H1 (cell line): Measurements from ENCODE around the gene CAPN1. TPM values are rescaled to one million over a fixed set of nuclear protein-coding genes. Genes with fewer than 3 reads are reported as not detected.

Experiments used
- ASH2L ChIP-seq: fragments of 200-600, 300-600 bp; sonication (generic); IDR thresholded peaks from one replicate; pipeline ENCODE4 v1.7.1; 2017; ENCODE audit warnings: low read length
- CBX8 ChIP-seq: fragments of 300-800, 300-1000 bp; sonication (generic); IDR thresholded peaks from 2 replicates; pipeline ENCODE4 v1.7.1; 2016; ENCODE audit warnings: low read depth, low read length, borderline replicate concordance
- RFX5 ChIP-seq: IDR thresholded peaks from 2 replicates; pipeline ENCODE4 v1.6.1; 2011; ENCODE audit warnings: low read depth, low read length, improper control_type of control experiment, borderline replicate concordance
- polyA plus RNA-seq, 7 experiments: library from polyadenylated mRNA; depleted of rRNA in 3 of 7; stranded (reverse) in 5 of 7; unstranded in 2 of 7; fragments of >200 nt in 5 of 7; fragments of 200-250 nt in 2 of 7; gene quantifications; 1 replicate in 5 of 7; 2 replicates in 1 of 7; 4 replicates in 1 of 7; pipeline versions ENCODE4 v1.2.1 to v1.2.3, GENCODE V29; 2011 to 2013; ENCODE audit warnings: missing spikeins in 2 of 7, mixed read lengths in 2 of 7
- total RNA-seq: library from RNA; stranded (reverse); fragmentation: NEBNext Ultra II Directional; extraction: Animal tissue kit (Norgen Biotek cat#: 25700); gene quantifications from 2 replicates; pipeline ENCODE4 v1.2.1, GENCODE V29; 2021
- TF ChIP-seq, protein P1 (sequence below): IDR thresholded peaks from 2 replicates; pipeline ENCODE4 v1.6.1; 2012; ENCODE audit warnings: inconsistent platforms

The CAPN1 gene
- total and polyA plus RNA-seq, 2 of the 8 experiments (the other 6 are each of a cell fraction or from before 2014, with no cell fraction given) = 194 to 233 TPM

- TF ChIP-seq ASH2L = peak; percentile 39
- TF ChIP-seq, protein P1, sequence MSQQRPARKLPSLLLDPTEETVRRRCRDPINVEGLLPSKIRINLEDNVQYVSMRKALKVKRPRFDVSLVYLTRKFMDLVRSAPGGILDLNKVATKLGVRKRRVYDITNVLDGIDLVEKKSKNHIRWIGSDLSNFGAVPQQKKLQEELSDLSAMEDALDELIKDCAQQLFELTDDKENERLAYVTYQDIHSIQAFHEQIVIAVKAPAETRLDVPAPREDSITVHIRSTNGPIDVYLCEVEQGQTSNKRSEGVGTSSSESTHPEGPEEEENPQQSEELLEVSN = peak; percentile 72
- TF ChIP-seq RFX5 = no peak
- TF ChIP-seq CBX8 = no peak
These were observed 23.2 kb downstream of the CAPN1 start (continued) for GRCh38 chr11:65204646-65205601.
